HG03280 (cell line): Measurements from ENCODE around the gene IFNA16.
"Not testable (repeated sequence)": the region's sequence is repeated elsewhere in the genome, so short reads cannot be mapped to it uniquely, and the experiment has no call there.

Source experiments
- ATAC-seq: cut with Tn5 transposase; IDR thresholded peaks from one replicate; pipeline ENCODE4 v1.9.1; 2021; ENCODE audit warnings: mild to moderate bottlenecking, moderate library complexity; ENCODE audit not compliant: unreplicated experiment

Gene IFNA16

DNA sequence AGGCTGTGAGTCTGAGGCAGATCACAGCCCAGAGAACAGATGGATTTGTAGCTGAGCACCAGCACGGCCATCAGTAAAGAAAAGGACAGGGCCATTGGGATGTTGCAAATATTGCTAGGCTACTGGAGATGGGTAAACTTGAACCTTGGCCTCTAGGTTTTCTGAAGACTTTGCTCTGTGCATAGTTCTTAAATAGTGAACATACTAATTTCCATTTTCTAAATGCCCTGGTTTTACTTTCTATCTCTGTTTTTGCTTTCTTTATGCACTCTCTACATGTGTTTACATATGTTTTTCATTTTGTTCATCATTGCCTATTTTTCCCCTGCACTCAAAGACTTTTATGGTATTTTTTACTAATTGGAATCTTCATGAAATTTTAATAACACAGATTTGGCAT is at the start of gene IFNA16:
Gene IFNA16, minus strand, starts transcription at position 101 of the 400 bp plus-strand sequence. Its CDS starts 6 bp downstream, at position 95.
- ATAC-seq, result not testable (repeated sequence)

DNA sequence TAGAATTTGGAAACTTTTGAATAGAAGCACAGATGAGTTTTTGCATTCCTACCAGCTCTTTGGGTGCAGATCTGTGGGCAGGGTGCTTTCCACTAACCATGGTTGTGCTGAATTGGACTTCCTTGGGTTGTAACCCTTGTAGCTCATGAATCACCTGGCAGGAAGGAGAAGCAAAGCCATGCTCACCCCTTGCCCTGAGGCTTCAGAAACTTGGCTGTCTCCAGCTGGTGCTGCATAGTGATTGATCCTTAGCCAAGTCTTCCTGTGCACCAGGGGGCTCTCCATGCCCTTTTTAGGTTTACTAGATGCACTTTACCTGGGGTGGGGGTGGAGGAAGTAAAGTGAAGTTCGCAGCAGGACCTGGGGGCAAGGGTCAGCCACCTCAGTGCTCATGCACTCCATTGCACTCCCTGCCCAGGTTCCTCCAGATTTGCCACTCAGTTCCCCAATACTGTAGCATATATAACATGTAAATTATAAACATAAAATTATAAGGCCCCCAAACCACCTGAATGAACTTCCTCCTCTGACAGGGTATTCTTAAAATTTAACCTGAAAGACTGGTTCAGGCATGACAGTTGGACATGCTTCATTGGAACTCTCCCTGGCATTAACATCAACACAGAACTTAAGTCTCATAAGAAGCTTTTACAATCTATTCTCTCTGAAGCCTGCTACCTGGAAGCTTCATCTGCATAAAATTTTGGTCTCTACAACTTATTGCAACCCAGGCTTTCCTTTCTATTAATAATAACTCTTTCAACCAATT is 48.5 kb upstream of the IFNA16 start:
- no peak for ATAC-seq

DNA sequence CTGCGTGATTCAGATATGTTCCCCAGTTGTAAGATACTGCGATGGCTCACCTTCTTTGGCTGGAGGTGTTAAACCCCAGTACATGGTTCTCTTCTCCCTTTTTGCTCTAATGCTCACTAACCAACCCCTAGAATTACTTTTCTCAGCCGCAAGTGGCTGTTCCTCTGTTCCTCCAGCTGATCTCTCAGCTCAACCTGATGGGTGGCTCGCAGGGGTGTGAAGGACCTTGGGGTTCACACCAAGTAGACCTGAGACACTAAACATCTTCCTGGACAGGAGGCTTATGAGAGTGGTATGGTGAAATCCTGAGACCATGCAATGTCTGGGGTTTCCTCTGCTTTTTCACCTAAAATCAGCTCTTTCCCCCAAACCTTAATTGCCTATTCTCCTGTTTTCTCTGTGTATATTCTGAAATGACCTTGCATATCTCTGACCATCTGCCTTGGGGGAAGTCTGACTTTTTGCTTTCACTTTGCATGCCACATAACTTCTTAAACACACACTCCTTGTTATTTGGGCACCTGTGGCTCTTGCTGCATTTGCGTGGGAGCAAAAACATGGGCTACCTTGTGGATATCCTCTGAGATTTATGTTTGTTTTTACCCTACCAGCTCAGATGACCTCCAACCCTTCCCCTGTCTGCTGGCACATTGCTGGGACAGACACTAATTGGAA is 38.6 kb upstream of the IFNA16 start:
- ATAC-seq, result no peak

DNA sequence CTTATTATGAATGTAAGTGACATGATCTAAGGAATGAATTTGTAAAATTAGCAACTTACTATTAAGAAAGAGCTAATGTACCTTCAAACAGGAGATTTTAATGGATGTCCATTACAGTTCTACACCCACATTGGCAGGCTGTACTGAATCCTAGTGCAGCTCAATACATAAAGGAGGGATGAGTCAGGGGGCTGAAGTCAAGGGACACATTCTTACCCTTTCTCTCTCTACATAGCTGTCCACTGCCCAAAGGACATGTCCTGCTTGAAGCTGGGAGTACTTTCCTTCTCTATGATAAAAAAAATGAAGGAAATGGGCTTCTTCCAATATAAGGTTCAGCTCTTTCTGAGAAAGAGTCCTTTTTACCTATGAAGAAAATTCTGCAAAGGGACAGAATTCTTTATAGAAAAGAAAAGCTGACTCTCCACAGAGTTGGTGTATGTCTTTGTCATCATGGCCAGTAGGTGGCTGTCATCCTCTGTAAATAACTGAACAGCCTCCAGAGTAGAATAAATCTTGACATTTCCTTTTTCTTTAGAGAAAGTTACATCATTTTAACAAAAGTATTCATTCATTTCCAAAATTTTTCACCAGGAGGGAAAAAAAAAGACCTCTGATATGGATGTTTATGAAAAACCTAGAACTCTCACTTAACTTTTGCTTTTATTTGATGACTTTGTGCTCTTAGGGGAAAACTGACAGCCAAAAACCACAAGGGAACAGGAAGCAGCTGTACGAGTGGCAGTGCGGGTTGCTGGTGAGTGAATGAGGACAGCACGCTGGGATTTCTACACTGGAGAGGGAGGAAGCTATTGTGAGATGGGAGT is 35.8 kb upstream of the IFNA16 start:
- ATAC-seq, result peak; percentile 83

DNA sequence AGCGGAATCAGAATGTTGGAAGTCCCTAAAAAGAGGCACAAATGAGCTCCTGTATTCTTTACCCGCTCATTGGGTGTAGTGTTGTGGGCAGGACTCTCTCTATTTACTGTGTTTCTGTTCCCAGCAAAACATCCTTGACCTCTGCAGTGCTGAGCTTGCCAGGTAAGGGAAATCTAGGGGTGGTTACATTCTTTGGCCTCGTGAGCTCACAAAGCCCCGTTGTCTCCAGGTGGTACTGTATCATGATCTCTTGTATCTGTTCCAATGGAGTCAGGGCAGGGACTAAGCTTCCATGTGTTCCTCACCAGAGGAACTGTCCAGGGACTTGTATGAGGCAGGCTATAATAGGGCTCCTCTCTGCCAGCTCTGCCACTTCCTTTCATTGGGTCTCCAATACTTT is 34.5 kb upstream of the IFNA16 start:
- ATAC-seq, result no peak

DNA sequence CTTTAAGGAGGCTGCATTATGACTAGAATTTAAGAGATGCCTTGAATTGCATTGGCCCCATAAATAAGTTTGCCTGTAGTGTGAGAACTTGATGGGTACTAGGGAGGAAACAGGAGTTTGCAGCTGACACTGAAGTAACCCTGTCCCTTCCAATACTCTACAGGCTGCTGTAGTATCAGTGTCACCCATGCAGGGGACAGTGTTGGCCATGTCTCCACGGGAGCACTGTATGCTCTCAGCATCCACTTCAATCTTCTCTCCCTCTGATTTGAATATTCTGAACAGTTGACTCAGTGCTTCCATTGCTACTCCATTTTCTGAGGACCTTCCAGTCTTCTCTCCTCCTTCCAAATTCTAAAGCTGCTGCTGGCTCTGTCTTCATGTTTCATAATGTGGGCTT is 34.1 kb upstream of the IFNA16 start:
- no peak for ATAC-seq

DNA sequence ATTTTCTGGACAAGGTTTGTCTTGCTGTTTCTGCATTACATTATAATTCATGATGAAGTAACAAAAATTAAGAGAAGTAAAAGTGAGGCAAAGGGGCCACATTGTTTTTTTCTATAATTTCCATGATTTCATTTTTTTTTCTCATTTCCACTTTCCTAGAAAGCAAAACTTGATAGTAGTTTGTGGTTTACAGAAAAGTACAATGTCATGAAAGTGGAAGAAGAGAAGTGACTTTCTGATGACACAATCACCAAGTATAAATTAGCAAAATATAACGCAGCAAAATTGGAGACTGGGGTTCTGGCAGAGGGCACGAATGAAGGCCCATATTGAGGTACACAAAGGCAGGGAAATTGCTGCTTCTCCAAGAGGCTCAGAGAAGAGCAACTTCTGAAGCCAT is 27.7 kb upstream of the IFNA16 start:
- no peak for ATAC-seq

DNA sequence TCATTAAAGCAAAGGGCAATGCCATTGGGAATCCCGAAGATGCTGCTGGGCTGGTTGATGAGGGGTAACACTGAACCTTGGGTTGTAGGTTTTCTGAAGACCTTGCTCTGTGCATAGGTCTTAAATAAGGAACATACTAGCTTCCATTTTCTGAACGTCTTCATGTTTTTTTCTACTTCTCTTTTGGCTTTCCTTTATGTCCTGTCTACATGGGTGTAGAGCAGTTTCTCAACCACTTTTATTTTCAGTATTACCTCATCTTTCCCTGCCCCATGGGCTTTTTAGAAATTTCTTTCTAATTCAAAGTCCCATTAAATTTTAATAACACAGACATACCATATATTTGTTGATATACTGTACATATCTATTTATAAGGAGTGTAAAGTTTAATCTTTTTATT is 22.8 kb upstream of the IFNA16 start, which contains the start of gene IFNA14:
Gene IFNA14, minus strand, starts transcription at position 95 of the 400 bp plus-strand sequence. Its CDS starts 70 bp downstream, at position 25.
- ATAC-seq, result no peak

DNA sequence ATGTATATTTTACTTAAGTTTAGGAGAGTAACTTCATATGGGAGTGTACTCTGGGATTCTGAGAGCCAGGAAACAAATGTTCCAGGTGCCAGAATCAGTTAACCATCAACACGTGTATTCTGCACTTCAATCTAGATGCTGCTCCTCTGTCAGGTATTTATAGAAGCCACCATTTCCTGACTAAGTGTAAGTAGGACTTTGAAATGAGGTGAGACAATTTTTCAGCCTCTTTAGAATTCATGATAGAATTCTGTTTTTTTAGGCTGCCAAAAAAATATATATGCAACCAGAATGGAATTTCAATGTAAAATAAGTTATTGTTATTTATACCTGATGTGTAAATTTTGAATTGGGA is 19.2 kb upstream of the IFNA16 start:
- not testable (repeated sequence) for ATAC-seq

DNA sequence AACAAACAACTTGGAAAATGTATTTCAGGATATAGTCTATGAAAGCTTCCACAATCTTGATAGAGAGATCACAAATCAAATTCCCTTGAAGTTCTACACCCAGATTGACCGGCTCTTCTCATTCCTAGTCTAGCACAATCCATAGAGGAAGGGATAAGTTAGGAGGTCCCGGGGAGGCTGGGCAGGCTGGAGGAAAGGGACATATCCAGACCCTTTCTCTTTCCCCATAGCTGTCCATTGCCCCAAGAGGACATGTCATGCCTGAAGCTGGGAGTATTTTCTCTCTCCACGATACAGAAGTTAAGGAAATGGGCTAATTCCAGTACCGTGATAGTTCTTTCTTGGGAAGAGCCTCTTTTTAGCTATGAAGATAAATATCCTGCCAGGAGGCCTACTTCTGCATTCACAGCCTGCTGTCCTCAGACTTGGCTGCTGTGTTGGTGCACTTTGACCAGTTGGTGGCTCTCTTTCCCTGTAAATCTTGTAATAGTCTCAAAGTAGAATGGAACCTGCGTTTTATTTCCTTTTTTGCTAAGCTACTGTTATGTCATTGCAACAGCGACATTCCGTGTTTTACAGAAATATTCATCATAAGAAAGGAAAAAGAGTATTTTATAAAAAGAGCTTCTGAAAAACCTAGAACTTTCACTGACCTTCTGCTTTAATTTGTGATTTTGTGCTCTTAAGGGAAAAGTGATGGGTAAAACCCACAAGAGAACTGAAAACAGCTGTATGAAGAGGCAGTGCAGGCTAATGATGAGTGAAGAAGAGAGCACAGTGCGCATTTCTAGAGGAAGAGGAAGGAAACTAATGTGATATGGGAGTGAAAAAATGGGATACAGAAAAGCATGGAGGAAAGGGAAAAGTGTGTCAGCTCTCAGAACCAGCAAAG is 18.6 kb upstream of the IFNA16 start:
- ATAC-seq, result peak; percentile 72

DNA sequence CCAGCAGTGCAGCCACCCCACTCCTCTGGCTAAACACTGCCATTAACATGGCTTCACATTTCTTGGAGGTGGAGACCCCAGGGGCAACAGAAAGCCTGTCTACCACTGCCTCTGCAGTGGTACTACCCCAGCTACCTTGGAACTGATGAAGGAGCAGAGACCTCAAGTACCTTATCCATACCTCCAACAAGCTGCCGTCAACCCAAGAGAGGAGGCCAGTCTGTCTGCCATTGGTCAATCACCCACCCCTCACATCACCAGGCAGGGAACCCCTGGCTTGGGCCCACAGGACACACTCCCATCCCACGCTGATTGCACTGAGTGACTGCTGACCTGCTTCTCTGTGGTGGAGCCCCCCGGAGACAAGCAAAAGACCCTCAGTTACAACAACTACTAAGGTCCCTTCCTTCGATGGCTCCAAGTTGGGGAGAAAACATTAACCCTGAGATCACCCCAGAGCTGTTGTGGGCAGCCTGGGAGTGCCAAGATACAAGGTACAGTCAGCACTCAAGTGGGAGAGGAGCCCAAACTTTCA is 17.1 kb upstream of the IFNA16 start:
- ATAC-seq, result no peak

DNA sequence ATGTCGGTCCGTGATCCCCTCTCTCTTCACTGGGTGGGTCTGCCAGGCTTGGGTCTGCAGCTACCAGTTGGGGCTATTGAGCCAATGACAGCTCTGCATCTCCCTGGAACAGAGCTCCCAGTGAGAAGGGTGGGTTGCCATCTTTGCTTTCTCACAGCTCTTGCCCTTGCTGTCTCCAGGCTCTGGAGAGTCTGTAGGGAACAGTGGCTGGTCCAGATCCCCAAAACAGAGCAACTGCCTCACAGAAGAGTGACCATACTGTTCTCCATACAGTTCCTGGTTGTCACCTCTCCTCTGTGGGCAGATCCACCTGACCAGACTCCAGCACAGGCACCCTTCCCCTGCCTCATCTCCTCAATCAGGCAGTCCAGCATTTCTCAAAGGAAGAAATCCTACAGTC is 16.1 kb upstream of the IFNA16 start:
- no peak for ATAC-seq

DNA sequence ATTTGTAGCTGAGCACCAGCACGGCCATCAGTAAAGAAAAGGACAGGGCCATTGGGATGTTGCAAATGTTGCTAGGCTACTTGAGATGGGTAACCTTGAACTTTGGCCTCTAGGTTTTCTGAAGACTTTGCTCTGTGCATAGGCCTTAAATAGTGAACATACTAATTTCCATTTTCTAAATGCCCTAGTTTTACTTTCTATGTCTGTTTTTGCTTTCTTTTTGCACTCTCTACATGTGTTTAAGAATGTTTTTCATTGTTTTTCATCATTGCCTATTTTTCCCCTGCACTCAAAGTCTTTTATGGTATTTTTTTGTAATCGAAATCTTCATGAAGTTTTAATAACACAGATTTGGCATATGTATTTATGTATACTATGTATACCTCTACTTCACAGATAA is 11.0 kb upstream of the IFNA16 start, which contains the start of gene IFNA17:
Gene IFNA17, minus strand, starts transcription at position 101 of the 400 bp plus-strand sequence. Its CDS starts 49 bp downstream, at position 52.
- ATAC-seq, result no peak

DNA sequence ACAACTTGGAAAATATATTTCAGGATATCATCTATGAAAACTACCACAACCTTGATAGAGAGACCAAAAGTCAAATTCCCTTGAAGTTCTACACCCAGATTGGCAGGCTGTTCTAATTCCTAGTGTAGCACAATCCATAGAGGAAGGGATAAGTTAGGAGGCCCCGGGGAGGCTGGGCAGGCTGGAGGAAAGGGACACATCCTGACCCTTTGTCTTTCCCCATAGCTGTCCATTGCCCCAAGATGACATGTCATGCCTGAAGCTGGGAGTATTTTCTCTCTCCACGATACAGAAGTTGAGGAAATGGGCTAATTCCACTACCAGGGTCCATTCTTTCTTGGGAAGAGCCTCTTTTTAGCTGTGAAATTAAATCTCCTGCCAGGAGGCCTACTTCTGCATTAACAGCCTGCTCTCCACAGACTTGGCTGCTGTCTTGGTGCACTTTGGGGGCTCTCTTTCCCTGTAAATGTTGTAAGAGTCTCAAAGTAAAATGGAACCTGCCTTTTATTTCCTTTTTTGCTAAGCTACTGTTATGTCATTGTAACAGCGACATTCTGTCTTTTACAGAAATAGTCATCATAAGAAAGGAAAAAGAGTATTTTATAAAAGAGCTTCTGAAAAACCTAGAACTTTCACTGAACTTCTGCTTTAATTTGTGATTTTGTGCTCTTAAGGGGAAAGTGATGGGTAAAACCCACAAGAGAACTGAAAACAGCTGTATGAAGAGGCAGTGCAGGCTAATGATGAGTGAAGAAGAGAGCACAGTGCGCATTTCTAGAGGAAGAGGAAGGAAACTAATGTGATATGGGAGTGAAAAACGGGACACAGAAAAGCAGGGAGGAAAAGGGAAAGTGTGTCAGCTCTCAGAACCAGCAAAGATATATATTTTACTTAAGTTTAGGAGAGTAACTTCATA is 3.4 kb downstream of the IFNA16 start:
- peak; percentile 67 for ATAC-seq

DNA sequence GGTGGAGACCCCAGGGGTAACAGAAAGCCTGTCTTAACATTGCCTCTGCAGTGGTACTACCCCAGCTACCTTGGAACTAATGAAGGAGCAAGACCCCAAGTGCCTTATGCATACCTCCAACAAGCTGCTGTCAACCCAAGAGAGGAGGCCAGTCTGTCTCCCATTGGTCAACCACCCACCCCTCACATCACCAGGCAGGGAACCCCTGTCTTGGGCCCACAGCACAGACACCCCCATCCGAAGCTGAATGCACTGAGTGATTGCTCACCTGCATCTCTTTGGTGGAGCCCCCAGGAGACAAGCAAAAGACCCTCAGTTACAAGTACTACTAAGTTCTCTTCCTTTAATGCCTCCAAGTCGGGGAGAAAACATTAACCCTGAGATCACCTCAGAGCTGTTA is 5.0 kb downstream of the IFNA16 start:
- ATAC-seq, result not testable (repeated sequence)

DNA sequence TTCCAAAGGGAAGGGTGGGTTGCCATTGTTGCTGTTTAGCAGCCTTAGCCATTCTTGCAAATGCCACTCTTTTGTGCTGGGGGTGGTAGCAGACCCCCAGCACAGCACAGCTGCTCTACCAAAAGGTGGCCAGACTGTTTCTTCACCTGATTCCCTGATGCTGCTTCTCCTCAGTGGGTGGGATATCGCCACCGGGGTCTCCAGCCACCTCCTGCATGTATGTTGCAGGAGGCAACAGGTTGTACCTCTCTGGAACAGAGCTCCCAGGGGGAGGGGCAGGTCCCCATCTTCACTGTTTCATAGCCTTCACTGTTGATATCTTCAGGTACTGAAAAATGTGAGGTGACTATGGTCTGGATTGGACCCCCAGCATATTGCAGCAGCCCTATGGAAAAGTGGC is 6.3 kb downstream of the IFNA16 start:
- ATAC-seq, result not testable (repeated sequence)

DNA sequence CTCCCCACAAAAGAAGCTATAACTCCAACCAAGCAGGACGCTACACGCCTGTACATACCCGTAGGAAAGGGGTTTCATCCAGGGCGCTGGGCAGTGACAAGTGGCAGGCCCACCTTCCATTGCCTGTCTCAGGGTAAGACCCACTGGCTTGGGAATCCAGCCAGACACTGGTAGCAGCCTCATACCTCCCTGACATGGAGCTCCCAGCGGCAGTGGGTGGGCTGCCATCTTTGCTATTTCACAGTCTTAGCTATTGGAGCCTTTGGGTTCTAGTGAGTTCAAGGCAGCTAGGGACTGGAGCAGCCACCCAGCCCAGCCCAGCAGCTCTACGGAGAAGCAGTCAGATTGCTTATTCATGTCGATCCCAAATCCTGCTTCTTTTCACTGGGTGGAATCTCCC is 6.8 kb downstream of the IFNA16 start:
- ATAC-seq, result no peak

DNA sequence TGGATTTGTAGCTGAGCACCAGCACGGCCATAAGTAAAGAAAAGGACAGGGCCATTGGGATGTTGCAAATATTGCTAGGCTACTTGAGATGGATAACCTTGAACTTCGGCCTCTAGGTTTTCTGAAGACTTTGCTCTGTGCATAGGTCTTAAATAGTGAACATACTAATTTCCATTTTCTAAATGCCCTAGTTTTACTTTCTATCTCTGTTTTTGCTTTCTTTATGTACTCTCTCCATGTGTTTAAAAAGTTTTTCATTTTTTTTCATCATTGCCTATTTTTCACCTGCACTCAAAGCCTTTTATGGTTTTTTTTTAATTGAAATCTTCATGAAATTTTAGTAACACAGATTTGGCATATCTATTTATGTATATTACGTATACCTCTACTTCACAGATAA is 10.1 kb downstream of the IFNA16 start, which contains the start of gene IFNA10:
Gene IFNA10, minus strand, starts transcription at position 101 of the 400 bp plus-strand sequence. Its CDS starts 46 bp downstream, at position 55.
- ATAC-seq, result not testable (repeated sequence)

DNA sequence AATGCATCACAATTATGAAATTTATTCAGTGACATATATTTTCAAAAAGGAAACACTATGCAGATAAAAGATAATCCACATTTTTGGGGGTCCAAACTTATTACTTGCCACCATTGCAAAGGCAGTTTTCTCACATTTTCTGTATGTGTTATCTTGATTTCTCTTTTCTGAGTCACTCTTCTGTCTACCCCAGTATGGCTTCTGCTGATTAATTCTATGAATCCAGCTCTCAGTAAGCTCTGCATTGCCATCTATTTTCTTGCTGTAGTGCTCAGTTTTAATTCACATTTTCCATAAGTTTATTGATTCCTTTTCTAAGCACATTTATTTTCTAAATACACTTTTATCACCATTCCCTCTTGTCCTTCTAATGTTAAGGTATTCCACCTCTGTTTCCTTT is 11.9 kb downstream of the IFNA16 start:
- no peak for ATAC-seq
